ENCODE measurements around the gene NTRK3.
"Not testable (repeated sequence)": the region's sequence is repeated elsewhere in the genome, so short reads cannot be mapped to it uniquely, and the experiment has no call there.

The NTRK3 gene

GRCh38 chr15:87863152-87863551 lies 393.4 kb downstream of the NTRK3 start:
- DNase-seq = no peak

GRCh38 chr15:87860743-87861142 lies 395.8 kb downstream of the NTRK3 start:
- DNase-seq = no peak

- no peak for DNase-seq
Measured at GRCh38 chr15:87858651-87859050, 397.9 kb downstream of the NTRK3 start.

- no peak for DNase-seq
Measured at GRCh38 chr15:87851497-87851896, 405.0 kb downstream of the NTRK3 start.

GRCh38 chr15:87850916-87851315 lies 405.6 kb downstream of the NTRK3 start:
- DNase-seq = no peak

GRCh38 chr15:87849181-87849580 lies 407.4 kb downstream of the NTRK3 start:
- no peak for DNase-seq

- DNase-seq = no peak
Measured at GRCh38 chr15:87848012-87848411, 408.5 kb downstream of the NTRK3 start.

- no peak for DNase-seq
Measured at GRCh38 chr15:87846746-87847145, 409.8 kb downstream of the NTRK3 start.

- DNase-seq = no peak
Measured at GRCh38 chr15:87843312-87843711, 413.2 kb downstream of the NTRK3 start.

GRCh38 chr15:87841426-87841998 lies 415.0 kb downstream of the NTRK3 start:
- no peak for DNase-seq

GRCh38 chr15:87835830-87836229 lies 420.7 kb downstream of the NTRK3 start:
- DNase-seq = not testable (repeated sequence)

- DNase-seq = not testable (repeated sequence)
Measured at GRCh38 chr15:87833333-87833732, 423.2 kb downstream of the NTRK3 start.

- no peak for DNase-seq
Measured at GRCh38 chr15:87829332-87830050, 427.0 kb downstream of the NTRK3 start.

GRCh38 chr15:87828608-87829007 lies 427.9 kb downstream of the NTRK3 start:
- no peak for DNase-seq

GRCh38 chr15:87827131-87827530 lies 429.4 kb downstream of the NTRK3 start:
- no peak for DNase-seq

- no peak for DNase-seq
Measured at GRCh38 chr15:87826119-87826747, 430.3 kb downstream of the NTRK3 start.

GRCh38 chr15:87818756-87819155 lies 437.8 kb downstream of the NTRK3 start:
- no peak for DNase-seq

GRCh38 chr15:87817553-87817952 lies 439.0 kb downstream of the NTRK3 start:
- DNase-seq = no peak

GRCh38 chr15:87816811-87817210 lies 439.7 kb downstream of the NTRK3 start:
- no peak for DNase-seq

- DNase-seq = no peak
Measured at GRCh38 chr15:87816016-87816415, 440.5 kb downstream of the NTRK3 start.

Measured in NCI-H345 (cell line).